Suprapubic skin (tissue), 4 donors: ENCODE results near the gene ARID1B. TPM values are rescaled to one million over a fixed set of nuclear protein-coding genes. Genes with fewer than 3 reads are reported as not detected.

Experiments used
- DNase-seq, 2 donors: peaks; one replicate each; pipeline ENCODE4 v3.0.0-alpha.2; 2019; ENCODE audit warnings: low spot score in 2 of 2
- H3K27ac ChIP-seq: fragments of 200-600 bp; sonication (generic); one replicate; pipeline ENCODE4 v1.5.1; 2019
- H3K27me3 ChIP-seq: fragments of 200-600 bp; sonication (generic); one replicate; pipeline ENCODE4 v1.5.1; 2019
- H3K36me3 ChIP-seq: fragments of 200-600 bp; sonication (generic); one replicate; pipeline ENCODE4 v1.5.1; 2019
- H3K4me1 ChIP-seq: fragments of 200-600 bp; sonication (generic); one replicate; pipeline ENCODE4 v1.5.1; 2019
- H3K4me3 ChIP-seq: fragments of 200-600 bp; sonication (generic); one replicate; pipeline ENCODE4 v1.5.1; 2019; ENCODE audit warnings: mild to moderate bottlenecking
- H3K9me3 ChIP-seq: fragments of 200-600 bp; sonication (generic); one replicate; pipeline ENCODE4 v1.5.1; 2019
- CTCF ChIP-seq, 2 donors: fragments of 200-600 bp in 1 of 2; fragments of 450-650 bp in 1 of 2; sonication (generic) in 1 of 2; IDR thresholded peaks; one replicate each; pipeline ENCODE4 v1.5.1; 2016 to 2019; ENCODE audit warnings: antibody characterized with exemption in 2 of 2, mild to moderate bottlenecking in 1 of 2, moderate library complexity in 1 of 2
- EP300 ChIP-seq: sonication (generic); formaldehyde crosslinking; IDR thresholded peaks from one replicate; pipeline ENCODE4 v1.6.1; 2017; ENCODE audit warnings: antibody characterized with exemption
- POLR2A ChIP-seq, 2 donors: fragments of 450-650 bp; IDR thresholded peaks; one replicate each; pipeline ENCODE4 v1.6.1; 2017; ENCODE audit warnings: antibody characterized with exemption in 2 of 2, mild to moderate bottlenecking in 2 of 2, moderate library complexity in 2 of 2
- POLR2AphosphoS5 ChIP-seq, 3 donors: sonication (generic); formaldehyde crosslinking; IDR thresholded peaks; one replicate each; pipeline ENCODE4 v1.6.1; 2017; ENCODE audit warnings: antibody characterized with exemption in 3 of 3
- WGBS: methylation state at CpG from one replicate; pipeline ENCODE4 v1.1.5; 2018; 5-methylcytosine and 5-hydroxymethylcytosine counted together
- total RNA-seq, 4 donors: library from RNA; depleted of rRNA; stranded (reverse); fragments of >200 nt; gene quantifications; one replicate each; pipeline ENCODE4 v1.1.0, GENCODE V29; 2016

ARID1B gene
- total RNA-seq, 4 donors from 2014 or later, result 102 to 233 (median 129) TPM

DNA sequence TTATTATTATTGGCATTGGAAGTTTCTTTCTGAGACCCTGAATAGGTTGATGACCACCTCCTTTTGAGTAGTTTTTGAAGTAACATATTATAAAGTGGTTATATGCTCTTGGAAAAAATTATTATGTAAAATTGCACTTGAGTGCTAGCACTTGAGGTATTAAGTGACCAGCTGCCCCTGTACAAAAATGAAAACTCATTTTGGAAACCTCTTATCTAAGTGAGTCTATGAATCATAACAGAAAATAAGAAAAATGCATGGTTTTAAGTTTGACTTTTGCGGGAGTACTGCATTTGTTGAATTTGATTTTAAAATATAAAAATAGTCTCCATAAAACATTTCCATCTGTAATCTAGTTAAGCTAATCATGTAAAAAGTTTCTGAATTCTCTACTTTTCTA is 297.8 kb downstream of the ARID1B start:
- TF ChIP-seq POLR2A (IDR thresholded peaks at IDR 0.05) (no peak), CTCF (IDR thresholded peaks at IDR 0.05) (no peak), POLR2AphosphoS5 (IDR thresholded peaks at IDR 0.05) (no peak), EP300 (no peak)
- Histone ChIP-seq H3K27me3 (no peaks in the 10 kb centered on the region), H3K9me3 (no peaks in the 10 kb centered on the region), H3K36me3 (no peaks in the 10 kb centered on the region), H3K27ac (no peak overlapping the region), H3K4me1 (peaks cover 21% of the 10 kb centered on the region), H3K4me3 (no peak overlapping the region)
- no peak for DNase-seq
- 95% methylated on average over 1 of the region's 1 CpG for WGBS

GRCh38 chr6:157075549-157076450 is 298.6 kb downstream of the ARID1B start:
- no peak for TF ChIP-seq CTCF (IDR thresholded peaks at IDR 0.05)
- TF ChIP-seq POLR2A (IDR thresholded peaks at IDR 0.05), result no peak
- no peak for TF ChIP-seq POLR2AphosphoS5 (IDR thresholded peaks at IDR 0.05)
- no peak for TF ChIP-seq EP300
- H3K36me3 ChIP-seq, result no peaks in the 10 kb centered on the region
- H3K4me3 ChIP-seq, result no peak overlapping the region
- WGBS, result 91% methylated on average over 8 of the region's 8 CpGs
- no peak overlapping the region for H3K27ac ChIP-seq
- no peak for DNase-seq
- H3K9me3 ChIP-seq, result no peaks in the 10 kb centered on the region
- no peaks in the 10 kb centered on the region for H3K27me3 ChIP-seq
- peaks cover 16% of the 10 kb centered on the region for H3K4me1 ChIP-seq

DNA sequence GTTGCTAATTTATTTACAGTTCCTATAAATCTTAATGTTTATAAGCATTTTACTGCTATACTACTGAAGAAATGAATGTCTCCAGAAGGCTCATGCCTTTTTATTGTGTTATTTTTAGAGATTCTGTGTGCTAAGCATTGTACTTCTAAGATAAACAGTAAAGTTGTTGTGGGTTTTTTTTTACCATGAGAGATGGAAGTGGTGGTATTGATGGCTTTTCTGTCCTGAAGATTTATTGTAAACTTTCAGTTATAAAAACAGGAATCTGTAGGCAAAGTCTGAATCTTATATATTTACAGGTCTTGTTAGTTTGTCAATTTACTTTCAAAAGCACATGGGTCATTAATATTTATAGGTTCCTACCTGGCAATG is 299.3 kb downstream of the ARID1B start:
- DNase-seq, result no peak
- TF ChIP-seq CTCF (IDR thresholded peaks at IDR 0.05) (no peak), EP300 (no peak), POLR2A (IDR thresholded peaks at IDR 0.05) (no peak), POLR2AphosphoS5 (IDR thresholded peaks at IDR 0.05) (no peak)
- Histone ChIP-seq H3K27me3 (no peaks in the 10 kb centered on the region), H3K36me3 (no peaks in the 10 kb centered on the region), H3K27ac (no peak overlapping the region), H3K4me1 (peaks cover 13% of the 10 kb centered on the region), H3K4me3 (no peak overlapping the region), H3K9me3 (no peaks in the 10 kb centered on the region)

- Histone ChIP-seq H3K4me1 (peaks cover 10% of the 10 kb centered on the region), H3K27me3 (no peaks in the 10 kb centered on the region), H3K9me3 (no peaks in the 10 kb centered on the region), H3K36me3 (no peaks in the 10 kb centered on the region), H3K27ac (no peak overlapping the region), H3K4me3 (no peak overlapping the region)
- 96% methylated on average over 7 of the region's 7 CpGs for WGBS
- no peak for DNase-seq
- TF ChIP-seq EP300 (no peak), POLR2A (IDR thresholded peaks at IDR 0.05) (no peak), POLR2AphosphoS5 (IDR thresholded peaks at IDR 0.05) (no peak), CTCF (IDR thresholded peaks at IDR 0.05) (no peak)
Observed at GRCh38 chr6:157077251-157077650, 300.1 kb downstream of the ARID1B start.

DNA sequence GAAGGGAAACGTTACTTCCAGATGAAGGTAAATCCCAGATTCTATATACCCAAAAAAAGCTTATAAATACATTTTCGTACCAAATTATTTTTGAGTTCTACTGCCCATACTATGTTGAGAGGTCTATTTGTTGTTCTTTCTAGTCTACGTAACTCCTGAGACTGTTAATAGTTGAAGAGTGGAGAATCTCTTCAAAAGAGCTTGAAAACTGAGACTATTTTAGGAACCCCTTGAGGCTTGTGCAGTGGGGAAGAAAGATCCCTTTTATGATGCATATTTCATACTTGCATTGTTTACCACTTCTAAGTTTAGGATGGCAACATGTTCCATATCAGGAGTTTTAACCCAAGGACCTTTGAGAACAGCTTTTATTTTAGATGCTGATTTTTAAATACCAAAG is 301.1 kb downstream of the ARID1B start:
- no peak overlapping the region for H3K4me3 ChIP-seq
- WGBS, result 85% methylated on average over 3 of the region's 3 CpGs
- H3K36me3 ChIP-seq, result no peaks in the 10 kb centered on the region
- H3K4me1 ChIP-seq, result peaks cover 10% of the 10 kb centered on the region
- H3K9me3 ChIP-seq, result no peaks in the 10 kb centered on the region
- no peak for DNase-seq
- no peak for TF ChIP-seq POLR2A (IDR thresholded peaks at IDR 0.05)
- TF ChIP-seq CTCF (IDR thresholded peaks at IDR 0.05), result no peak
- no peak for TF ChIP-seq EP300
- TF ChIP-seq POLR2AphosphoS5 (IDR thresholded peaks at IDR 0.05), result no peak
- no peaks in the 10 kb centered on the region for H3K27me3 ChIP-seq
- H3K27ac ChIP-seq, result no peak overlapping the region
